OCI-LY3 (cell line): ENCODE data around the gene NDC1.

Experiments used
- H2AFZ ChIP-seq: fragments of 200-600, 300-600 bp; shearing (Covaris generic); 2 replicates; pipeline ENCODE4 v1.6.0; 2014; ENCODE audit warnings: antibody characterized with exemption, low read depth, low read length
- H3K27ac ChIP-seq: fragments of 200-600, 300-600 bp; sonication (generic); 2 replicates; pipeline ENCODE4 v1.5.1; 2014; ENCODE audit warnings: mild to moderate bottlenecking, low read length, moderate library complexity, mixed read lengths
- H3K27me3 ChIP-seq: fragments of 200-600, 300-600 bp; sonication (generic); 2 replicates; pipeline ENCODE4 v1.6.1; 2014; ENCODE audit warnings: low read depth, low read length, mixed read lengths
- H3K36me3 ChIP-seq: fragments of 200-600, 300-600 bp; sonication (generic); replicated peaks from 2 replicates; pipeline ENCODE3; 2014; ENCODE audit warnings: low read depth, low read length, mixed read lengths
- H3K4me1 ChIP-seq: fragments of 300-600, 200-600 bp; sonication (generic); 2 replicates; pipeline ENCODE4 v1.6.1; 2014; ENCODE audit warnings: low read length, mixed read lengths
- H3K4me2 ChIP-seq: fragments of 200-600, 300-600 bp; sonication (generic); 2 replicates; pipeline ENCODE4 v1.6.1; 2014; ENCODE audit warnings: low read length, mixed read lengths
- H3K4me3 ChIP-seq: fragments of 300-600, 200-600 bp; sonication (generic); 2 replicates; pipeline ENCODE4 v1.5.1; 2014; ENCODE audit warnings: antibody characterized with exemption, mild to moderate bottlenecking, low read length, moderate library complexity
- H3K79me2 ChIP-seq: fragments of 300-600, 200-600 bp; shearing (Covaris generic); 2 replicates; pipeline ENCODE4 v1.6.1; 2014; ENCODE audit warnings: mild to moderate bottlenecking, low read length, mixed read lengths
- H3K9ac ChIP-seq: fragments of 300-600, 200-600 bp; shearing (Covaris generic); 2 replicates; pipeline ENCODE4 v1.6.0; 2014; ENCODE audit warnings: mild to moderate bottlenecking, low read length, moderate library complexity
- H3K9me3 ChIP-seq: fragments of 200-600, 300-600 bp; shearing (Covaris generic); 2 replicates; pipeline ENCODE4 v1.6.1; 2014; ENCODE audit warnings: low read length, mixed read lengths; ENCODE audit not compliant: insufficient read depth
- H4K20me1 ChIP-seq: fragments of 200-600, 300-600 bp; sonication (generic); 2 replicates; pipeline ENCODE4 v1.6.1; 2016; ENCODE audit warnings: low read length, mixed read lengths; ENCODE audit not compliant: insufficient read depth
- CTCF ChIP-seq: fragments of 200-600, 300-600 bp; sonication (generic); IDR thresholded peaks from 2 replicates; pipeline ENCODE4 v1.5.1; 2014; ENCODE audit warnings: antibody characterized with exemption, low read length, low read depth
- EZH2phosphoT487 ChIP-seq: fragments of 200-600 bp; shearing (Covaris generic); IDR thresholded peaks from 2 replicates; pipeline ENCODE4 v1.6.1; 2018; ENCODE audit warnings: antibody characterized with exemption, mixed run types, low read depth

Gene NDC1

GRCh38 chr1:53727461-53728092 is 110.5 kb downstream of the NDC1 start:
- Histone ChIP-seq H3K4me3 (no peak overlapping the region), H3K27me3 (no peaks in the 10 kb centered on the region), H3K79me2 (no peaks in the 10 kb centered on the region), H3K9me3 (no peaks in the 10 kb centered on the region), H3K4me1 (no peaks in the 10 kb centered on the region), H3K27ac (no peak overlapping the region), H4K20me1 (no peaks in the 10 kb centered on the region), H2AFZ (no peak overlapping the region), H3K4me2 (no peak overlapping the region), H3K36me3 (no peaks in the 10 kb centered on the region), H3K9ac (no peak overlapping the region)
- TF ChIP-seq CTCF = no peak

GRCh38 chr1:53726009-53726600 is 112.0 kb downstream of the NDC1 start:
- Histone ChIP-seq H3K4me1 (no peaks in the 10 kb centered on the region), H3K36me3 (no peaks in the 10 kb centered on the region), H2AFZ (no peak overlapping the region), H3K79me2 (no peaks in the 10 kb centered on the region), H3K27me3 (no peaks in the 10 kb centered on the region), H3K9ac (no peak overlapping the region), H3K4me3 (no peak overlapping the region), H4K20me1 (no peaks in the 10 kb centered on the region), H3K9me3 (no peaks in the 10 kb centered on the region), H3K4me2 (no peak overlapping the region), H3K27ac (no peak overlapping the region)
- no peak for TF ChIP-seq EZH2phosphoT487
- TF ChIP-seq CTCF = no peak

GRCh38 chr1:53725238-53725689 is 112.8 kb downstream of the NDC1 start:
- Histone ChIP-seq H3K4me3 (no peak overlapping the region), H3K4me2 (no peak overlapping the region), H3K27me3 (no peaks in the 10 kb centered on the region), H3K79me2 (no peaks in the 10 kb centered on the region), H3K9me3 (no peaks in the 10 kb centered on the region), H3K27ac (no peak overlapping the region), H3K4me1 (no peaks in the 10 kb centered on the region), H3K36me3 (no peaks in the 10 kb centered on the region), H3K9ac (no peak overlapping the region), H2AFZ (no peak overlapping the region), H4K20me1 (no peaks in the 10 kb centered on the region)
- TF ChIP-seq EZH2phosphoT487 (no peak), CTCF (no peak)

GRCh38 chr1:53722025-53722424 is 116.1 kb downstream of the NDC1 start:
- Histone ChIP-seq H3K27me3 (no peaks in the 10 kb centered on the region), H3K4me3 (no peak overlapping the region), H3K36me3 (no peaks in the 10 kb centered on the region), H3K9me3 (no peaks in the 10 kb centered on the region), H3K79me2 (no peaks in the 10 kb centered on the region), H3K4me1 (no peaks in the 10 kb centered on the region), H3K4me2 (no peak overlapping the region), H3K27ac (no peak overlapping the region), H3K9ac (no peak overlapping the region), H4K20me1 (no peaks in the 10 kb centered on the region), H2AFZ (no peak overlapping the region)
- no peak for TF ChIP-seq CTCF
- TF ChIP-seq EZH2phosphoT487 = no peak
